HG03108 (cell line): ENCODE results near the gene SLK.

Experiments used
- ATAC-seq: cut with Tn5 transposase; IDR thresholded peaks from one replicate; pipeline ENCODE4 v1.9.1; 2021; ENCODE audit warnings: moderate library complexity; ENCODE audit not compliant: unreplicated experiment

SLK gene

DNA sequence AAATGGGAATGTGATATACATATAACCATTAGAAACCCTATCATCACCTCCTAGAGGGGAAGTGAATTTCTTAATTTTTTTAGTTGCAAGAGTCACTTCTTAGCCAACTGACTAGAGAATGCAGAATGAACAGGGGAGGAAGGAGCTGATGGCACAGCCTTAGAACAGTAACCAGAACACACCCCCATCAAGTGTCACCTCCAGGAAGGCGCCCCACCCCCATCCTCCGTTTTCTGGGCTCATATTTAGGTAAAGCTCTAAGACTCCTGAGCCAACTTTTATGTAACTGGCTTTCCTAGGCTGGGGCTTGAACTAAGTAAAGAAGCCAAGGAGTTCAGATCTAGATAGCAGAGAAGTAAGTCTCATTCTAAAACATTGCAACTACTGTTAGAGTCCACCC, 64.7 kb downstream of the SLK start:
- ATAC-seq = no peak

DNA sequence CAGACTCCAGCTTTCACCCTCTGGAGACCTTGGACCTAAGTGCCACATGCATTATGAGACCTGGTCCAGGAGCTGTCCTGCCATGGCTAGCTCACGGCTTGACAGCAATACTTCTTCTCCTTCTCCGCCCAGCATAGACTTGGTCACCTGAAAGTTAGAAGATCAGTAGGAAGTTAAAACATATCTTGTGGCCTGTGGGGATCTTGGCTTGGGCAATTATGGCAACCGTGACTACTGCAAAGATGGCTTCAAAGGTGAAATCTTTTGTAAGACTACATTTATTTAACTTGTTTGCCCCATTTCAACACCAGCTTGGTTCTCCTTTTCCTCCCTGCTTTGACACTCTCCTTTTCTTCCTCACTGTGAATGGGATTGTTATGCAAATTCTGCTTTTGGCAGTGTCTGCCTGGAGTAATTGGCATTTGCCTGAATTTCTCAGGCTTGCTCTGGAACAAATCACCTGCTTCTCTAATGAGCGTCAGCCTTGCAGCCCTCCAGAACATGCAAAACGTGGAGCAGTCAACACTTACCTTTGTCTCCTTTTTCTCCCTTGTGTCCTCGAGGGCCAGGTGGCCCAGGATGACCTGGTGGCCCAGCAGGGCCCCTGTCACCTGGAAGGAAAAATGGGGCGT, 65.3 kb downstream of the SLK start:
- ATAC-seq = no peak

DNA sequence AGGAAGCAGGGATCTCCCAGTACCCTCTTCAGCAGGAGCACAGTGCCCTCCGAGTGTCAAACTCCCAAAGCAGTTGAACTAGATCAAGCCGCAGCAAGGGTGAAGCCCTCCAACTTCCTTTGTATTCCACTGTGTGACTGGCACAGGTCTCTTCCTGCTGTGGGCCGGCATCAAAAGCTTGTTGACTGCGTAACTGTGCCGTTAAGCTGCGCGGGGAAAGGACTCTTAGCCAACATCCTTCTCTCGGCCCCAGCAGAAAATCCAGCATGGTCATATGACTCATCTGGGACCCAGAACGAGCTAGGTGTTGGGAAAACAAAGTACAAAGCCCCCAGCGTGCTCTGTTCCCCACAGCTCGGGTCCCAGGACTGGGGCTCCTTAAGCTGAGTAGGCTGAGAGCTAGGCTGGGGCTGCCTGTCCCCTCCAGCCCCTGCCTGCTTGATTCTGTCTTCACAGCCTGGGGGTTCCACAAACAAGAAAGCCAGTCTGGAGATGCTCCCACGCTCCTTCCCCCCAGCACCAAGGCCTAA, 66.5 kb downstream of the SLK start:
- no peak for ATAC-seq

DNA sequence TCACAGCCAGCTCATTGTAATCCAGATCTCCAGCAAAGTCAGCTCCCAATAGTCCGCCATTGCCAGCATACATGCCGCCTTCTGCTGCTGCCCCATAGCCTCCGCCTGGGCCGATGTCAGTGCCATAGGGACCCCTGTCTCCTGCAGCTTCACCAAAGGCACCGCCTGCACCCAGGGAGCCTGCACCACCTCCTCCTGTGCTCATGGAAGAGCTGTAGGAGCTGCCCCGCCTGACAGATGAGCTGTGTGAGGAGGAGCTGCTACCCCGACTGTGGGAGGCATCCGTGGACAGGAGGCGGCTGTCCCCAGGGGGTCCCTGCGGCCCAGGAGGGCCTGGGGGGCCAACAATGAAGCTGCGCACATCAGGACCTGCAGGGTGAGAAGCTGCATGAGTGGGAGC, 67.0 kb downstream of the SLK start:
- no peak for ATAC-seq

DNA sequence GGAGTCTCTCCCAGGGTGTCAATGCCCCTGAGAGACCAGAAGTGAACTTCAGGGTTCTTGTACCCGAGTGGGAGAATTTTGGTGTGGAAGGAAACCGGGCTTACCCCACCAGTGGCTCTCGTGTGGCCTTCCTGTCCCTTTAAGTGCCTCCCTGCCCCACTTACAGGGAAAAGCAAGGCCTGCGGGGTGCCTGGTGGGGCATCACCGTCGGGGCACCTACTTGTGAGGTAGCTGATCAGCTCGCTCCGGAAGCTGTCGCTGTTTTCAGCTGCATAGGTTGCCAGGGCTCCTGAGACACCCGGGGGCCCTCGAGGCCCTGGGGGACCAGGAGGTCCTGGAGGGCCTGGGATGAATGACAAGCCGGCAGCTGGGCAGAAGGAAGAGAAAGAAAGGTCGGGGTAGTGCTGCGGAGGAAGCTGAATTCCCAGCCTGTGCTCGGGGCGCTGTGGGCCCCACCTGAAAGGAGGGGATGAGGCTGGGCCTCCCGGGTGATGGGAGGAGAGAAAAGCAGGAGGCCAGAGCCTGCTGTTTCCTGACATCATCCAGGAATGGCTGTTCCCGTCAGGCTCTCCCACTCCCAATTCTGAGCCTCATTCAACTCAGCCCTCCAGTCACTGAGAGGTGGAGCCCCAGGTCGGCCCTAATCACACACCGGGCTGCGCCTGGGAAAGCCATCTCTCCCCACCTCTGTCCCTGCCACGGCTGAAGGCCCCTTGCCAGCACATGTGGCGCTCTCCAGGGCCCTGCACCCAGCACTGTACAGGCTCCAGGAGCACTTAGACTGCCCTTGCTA, 67.7 kb downstream of the SLK start:
- ATAC-seq = no peak

DNA sequence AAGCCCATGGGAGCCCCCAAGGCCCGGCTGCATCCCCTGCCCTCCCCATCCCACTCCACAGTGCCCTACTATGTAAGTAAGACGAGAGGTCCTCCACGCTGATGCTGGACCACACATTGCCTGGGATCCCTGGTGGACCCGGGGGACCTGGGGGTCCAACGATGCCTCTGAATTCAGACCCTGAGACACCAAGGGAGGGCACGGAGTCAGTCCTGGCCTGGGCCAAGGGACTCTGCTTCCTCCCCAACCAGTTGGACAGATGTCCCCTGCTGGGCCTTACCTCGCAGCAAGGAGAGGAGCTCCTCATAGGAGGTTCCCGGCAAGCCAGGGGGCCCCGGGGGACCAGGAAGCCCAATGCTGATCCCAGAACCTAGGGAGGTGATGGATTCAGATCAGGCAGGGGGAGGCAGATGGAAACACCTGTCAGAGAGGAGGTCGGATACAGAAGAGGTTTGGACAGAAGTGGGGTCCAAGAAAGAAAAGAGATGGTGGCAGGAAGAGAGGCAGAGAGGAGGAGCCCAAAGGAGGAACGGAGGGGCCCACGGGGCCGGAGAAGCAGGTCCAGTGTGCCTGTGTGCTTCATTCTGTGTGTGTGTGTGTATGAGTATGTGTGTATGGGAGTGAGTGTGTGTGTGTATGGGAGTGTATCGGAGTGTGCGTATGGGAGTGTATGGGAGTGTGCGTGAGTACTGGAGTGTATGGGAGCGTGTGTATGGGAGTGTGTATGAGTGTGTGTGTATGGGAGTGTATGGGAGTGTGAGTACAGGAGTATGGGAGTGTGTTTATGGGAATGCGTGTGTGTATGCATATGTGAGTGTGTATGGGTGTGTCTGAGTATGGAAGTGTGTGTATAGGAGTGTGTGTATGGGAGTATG, 68.5 kb downstream of the SLK start:
- ATAC-seq = no peak

DNA sequence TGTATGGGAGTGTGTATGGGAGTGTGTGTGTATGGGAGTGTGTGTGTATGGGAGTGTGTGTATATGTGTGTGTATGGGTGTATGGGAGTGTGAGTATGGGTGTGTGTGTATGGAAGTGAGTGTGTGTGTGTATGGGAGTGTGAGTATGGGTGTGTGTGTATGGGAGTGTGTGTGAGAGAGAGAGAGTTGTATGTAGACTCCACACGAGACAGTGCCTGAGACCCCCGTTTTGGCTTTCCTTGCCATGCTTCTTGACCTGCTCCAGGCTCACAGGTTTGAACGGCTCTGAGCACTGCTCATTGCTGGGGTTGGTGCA, 69.1 kb downstream of the SLK start:
- ATAC-seq = no peak

DNA sequence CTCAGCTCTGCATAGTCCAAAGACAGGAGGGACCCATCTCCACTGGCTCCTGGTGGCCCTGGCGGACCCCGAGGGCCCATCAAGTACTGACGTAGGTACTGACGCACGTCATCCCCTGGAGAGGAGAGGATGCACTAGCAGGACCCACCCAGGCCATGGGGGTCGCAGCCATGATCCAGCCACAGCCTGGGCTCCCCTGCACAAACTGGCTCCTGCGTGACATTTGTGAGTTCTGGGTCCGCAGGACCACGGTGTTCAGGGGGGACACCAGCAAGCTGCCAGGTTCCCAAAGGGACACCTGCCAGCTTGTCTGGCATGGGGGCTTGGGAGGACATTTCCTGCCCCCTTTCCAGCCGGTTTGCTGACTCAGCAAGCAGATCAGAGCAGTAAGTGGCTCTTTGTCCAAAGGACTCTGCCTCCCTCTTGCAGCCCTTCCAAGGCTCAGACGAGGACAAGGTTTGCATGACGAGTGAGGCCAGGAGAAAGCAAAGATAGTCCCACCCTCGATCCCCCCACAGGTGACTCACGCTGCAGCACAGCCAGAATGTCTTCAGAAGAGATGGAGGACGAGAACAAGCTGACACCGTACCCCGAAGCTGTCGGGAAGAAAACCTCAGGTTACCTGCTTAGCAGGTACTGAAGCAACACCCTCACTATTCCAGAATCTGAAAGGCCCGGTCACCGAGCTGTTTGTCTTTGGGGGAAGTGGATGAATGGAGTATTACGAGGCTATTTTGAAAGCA, 69.7 kb downstream of the SLK start:
- ATAC-seq = no peak

DNA sequence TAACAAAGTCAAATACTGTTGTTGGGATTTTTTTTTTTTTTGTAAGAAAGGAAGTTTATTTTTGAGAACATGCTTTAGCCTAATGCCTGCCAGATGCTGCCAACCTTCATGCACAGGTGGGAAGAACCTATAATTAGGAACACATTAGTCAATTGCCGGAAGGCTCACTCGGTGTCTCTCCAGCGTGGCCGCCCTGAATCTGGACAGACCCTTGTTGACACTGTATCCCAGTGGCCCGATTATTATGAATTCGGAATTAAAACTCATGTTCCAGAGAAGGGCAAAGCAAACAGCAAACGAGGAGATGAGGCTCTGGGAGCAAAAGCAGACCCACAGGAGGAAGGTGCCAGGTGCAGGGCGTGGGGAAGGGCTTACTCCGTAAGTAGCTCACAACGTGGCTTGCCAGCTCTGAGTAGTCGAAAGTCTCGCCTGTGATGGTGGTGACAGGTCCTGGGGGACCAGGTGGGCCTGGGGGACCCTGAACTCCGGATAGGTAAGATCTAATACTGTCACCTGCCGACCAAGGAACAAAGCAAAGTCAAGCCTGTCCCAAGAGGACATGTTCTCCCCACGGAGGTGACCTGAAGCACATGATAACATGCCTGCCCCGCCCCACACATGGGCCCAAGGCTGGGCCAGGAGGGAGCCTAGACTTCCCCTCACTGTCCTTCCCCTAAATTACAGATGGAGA, 70.5 kb downstream of the SLK start:
- no peak for ATAC-seq

DNA sequence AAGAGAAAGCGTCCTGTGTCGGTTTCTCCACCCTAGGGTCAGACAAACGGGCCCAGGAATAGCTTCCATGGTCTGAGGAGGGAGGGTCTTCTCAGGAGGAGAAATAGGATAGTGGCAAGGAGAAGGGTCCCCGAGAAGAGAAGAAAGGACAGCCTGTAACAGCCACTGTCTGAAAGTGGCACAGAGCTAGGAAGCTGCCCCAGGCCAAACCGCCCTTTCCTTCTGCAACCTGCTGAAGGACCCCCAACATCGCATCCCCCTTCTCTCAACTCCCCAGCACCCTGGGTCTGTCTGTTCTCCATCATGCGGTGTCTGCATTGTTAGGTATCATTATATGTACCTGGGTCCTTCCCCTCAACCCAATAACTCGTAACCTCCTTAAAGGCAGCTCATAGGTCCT, 71.6 kb downstream of the SLK start:
- no peak for ATAC-seq

DNA sequence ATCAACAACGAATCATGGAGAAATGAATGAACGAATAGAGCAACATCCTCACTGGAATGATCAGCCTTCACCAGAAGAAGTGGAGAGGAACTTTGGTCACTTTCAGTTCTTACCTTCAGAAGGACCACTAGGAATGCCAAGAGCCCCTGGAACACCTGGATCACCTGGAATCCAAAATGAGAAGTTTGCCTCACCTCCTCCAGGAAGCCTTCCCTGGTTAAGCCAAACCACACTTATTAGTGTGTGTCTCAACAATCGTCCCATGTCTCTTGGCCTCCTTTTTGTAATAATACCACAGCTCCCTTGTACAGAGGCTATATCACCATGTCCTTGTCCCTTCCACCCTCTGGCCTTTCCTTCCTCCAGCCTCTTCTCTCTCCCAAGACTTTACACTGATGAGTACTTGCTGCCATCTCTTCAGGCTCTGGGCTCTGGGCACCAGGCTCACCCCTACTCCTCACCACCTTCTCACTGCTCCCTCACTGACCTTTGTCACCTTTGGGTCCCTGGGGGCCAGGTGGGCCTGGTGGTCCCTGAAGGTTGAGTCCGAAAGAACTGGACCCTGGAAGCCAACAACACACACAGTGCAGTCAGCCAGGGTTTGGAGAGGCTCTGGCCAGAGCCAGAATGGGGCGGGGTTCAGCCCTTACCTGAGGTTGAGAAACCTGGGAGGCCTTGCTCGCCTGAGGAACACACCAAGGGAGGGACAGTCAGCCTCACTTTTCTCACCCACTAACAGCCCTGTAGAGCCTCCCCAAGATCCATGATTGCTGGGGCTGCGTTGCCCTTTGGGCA, 72.2 kb downstream of the SLK start:
- ATAC-seq = no peak

DNA sequence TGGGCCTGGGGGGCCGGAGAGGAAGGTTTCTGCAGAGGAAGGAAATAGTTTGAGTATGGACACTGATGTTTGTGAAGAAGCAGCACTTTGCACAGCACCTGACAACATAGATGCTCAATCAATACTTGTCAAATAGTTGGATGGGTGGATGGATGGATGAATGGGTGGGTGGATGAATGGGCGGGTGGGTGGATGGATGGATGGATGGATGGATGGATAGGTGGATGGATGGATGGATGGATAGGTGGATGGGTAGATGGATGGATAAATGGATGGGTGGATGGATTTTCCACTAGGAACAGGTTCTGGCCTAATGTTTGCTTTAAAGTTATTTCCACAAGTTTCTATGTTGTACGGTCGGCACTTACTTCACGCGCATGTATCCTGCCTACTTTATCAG, 73.4 kb downstream of the SLK start:
- ATAC-seq = no peak

DNA sequence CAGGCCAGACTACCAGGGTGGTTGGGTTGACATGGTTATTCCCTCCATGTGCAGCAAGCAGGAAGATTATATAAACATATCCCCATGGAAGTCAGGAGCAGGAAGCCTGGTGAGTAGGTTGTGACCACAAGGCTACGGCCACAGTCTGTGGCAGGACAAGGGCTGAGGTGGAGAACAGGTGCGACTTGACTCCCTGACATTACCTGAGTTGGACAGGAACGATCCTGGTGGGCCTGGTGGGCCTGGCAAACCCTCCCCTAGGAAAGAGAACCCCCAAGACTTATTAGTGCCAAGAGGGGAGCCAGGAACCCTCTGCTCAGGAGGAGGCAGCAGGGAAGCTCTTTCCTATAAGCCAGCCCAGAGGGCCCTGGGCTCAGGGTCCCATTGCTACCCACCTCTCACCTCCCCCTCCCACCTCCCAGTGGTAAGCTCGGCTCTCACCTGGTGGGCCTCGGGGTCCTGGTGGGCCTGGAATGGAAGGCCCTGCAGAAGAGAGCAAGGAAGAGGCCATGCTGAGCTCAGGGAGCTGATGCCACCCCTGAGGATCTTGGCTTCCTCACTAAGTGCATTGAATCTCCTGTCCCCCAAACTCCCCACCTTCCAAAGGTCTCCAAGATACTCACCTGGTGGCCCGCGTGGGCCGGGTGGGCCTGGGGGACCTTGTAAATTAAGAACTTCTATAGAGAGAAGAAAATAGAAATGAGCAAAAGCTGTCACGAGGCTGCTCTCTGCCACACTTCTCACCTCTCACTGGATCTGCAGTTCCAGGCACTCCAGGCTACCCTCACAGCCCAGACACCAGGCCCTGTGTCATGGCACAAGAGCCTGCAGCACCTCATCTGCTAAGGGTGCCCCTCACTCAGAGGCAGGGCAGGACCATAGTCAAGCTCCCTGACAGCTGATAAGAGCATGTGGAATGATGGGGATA, 74.2 kb downstream of the SLK start:
- no peak for ATAC-seq

DNA sequence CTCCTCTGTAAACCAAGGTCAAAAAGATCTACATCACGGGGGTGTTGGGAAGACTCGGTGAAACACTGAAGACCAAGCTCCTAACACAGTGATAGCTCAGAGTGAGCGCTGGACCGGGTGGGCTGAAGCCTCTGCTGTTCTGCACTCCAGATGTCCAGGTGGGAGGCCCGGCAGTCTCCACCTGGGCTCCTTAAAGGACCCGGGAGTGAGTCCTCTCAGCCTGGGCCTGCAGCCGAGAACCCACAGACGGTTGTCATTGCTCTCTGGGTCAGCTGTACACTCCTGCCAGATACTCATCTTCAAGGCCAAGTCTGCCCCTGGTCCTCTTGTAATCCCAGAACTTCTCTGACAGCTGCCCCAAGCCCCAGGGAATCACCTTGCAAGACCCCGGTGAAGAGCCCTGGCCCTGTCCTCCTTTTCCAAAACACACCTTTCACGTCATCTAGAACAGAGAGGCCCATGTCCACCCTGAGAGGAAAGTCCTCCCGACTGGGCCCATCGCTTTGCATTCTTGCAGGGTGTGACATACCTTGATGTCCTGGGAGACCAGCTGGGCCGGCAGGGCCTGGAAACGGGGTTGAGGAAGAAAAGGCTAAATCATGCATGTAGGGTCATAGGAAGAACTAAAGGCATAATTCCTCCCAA, 75.1 kb downstream of the SLK start:
- ATAC-seq = no peak

DNA sequence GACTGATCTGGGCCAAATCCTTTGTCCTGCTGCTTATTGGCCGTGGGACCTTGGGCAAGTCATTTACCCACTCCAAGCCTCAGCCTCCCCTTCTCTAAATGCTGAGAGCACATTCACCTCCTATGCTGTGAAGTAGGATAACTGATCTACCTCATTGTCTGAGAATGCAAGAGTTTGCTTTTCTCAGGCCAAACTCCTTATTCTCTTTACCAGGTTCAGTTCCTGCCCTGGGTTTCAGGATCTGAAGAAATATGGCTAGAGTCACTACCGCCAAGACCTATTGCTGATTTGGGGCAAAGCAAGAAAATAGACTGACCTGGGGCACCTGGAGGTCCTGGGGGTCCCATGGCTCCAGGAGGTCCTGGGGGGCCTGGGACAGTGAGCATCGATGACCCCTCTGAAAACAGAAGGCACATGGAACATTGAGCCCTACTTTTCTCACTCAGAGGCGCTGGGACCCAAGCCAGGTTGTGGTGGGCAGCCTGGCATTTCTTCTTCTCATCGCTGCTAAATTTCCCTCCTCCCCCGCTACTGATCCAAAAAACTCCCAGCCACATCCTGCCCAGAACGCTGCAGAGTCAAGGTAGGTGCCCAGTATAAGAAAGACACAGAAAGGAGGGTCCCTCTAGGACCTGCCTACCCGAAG, 76.4 kb downstream of the SLK start:
- ATAC-seq = peak; percentile 43

DNA sequence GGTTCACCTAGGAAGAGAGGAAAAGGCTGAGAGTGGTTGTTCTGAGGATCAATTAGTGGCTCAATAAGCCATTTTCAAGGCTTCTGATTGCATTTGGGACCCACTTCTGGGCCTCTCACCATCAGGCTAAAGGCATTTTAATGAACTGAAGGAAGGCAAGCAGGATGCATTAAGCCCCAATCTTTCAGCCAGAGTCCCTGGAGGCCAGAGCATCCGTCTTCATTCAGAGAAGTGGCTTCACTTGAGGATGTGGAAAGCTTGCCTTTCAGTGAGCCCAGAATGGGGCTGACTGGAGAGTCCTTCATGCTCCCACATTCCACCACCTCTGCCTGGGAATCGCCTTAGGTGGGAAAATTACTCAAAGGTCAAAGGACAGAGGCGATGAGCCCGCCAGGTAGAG, 76.9 kb downstream of the SLK start:
- no peak for ATAC-seq
